SK-N-SH treated with all-trans-retinoic acid at 6 μM for 48 hours (cell line): ENCODE measurements around the gene CPA4.

Experiments
- ATAC-seq: fragments of 200-7000 bp; cut with Tn5 transposase; 3 replicates; pipeline ENCODE4 v1.9.1; 2020; ENCODE audit warnings: mild to moderate bottlenecking, moderate library complexity
- ARNTL ChIP-seq: fragments of 450-650 bp; formaldehyde crosslinking; IDR thresholded peaks from 2 replicates; pipeline ENCODE4 v1.5.0; 2020; ENCODE audit warnings: low read depth, mild to moderate bottlenecking, moderate library complexity, borderline replicate concordance
- BACH2 ChIP-seq: fragments of 250-450 bp; sonication (Bioruptor Pico); IDR thresholded peaks from 2 replicates; pipeline ENCODE4 v1.9.0; 2021; ENCODE audit warnings: mild to moderate bottlenecking, borderline replicate concordance
- CSDC2 ChIP-seq: fragments of 250-450 bp; sonication (Bioruptor Pico); IDR thresholded peaks from 2 replicates; pipeline ENCODE4 v1.5.0; 2020; ENCODE audit warnings: mild to moderate bottlenecking, moderate library complexity
- CSRNP3 ChIP-seq: fragments of 250-450 bp; sonication (Bioruptor Pico); IDR thresholded peaks from 2 replicates; pipeline ENCODE4 v1.5.1; 2021; ENCODE audit warnings: mild to moderate bottlenecking, moderate library complexity
- ESRRG ChIP-seq: fragments of 250-450 bp; sonication (Bioruptor Pico); IDR thresholded peaks from 2 replicates; pipeline ENCODE4 v1.6.1; 2021; ENCODE audit warnings: mild to moderate bottlenecking
- GLIS3 ChIP-seq: fragments of 250-450 bp; sonication (Bioruptor Pico); IDR thresholded peaks from 2 replicates; pipeline ENCODE4 v1.5.0; 2020; ENCODE audit warnings: mild to moderate bottlenecking, moderate library complexity
- ISL1 ChIP-seq: fragments of 250-450 bp; sonication (Bioruptor Pico); IDR thresholded peaks from 2 replicates; pipeline ENCODE4 v2.1.2; 2022; ENCODE audit warnings: mild to moderate bottlenecking, moderate library complexity
- OSR1 ChIP-seq: fragments of 250-450 bp; sonication (Bioruptor Pico); IDR thresholded peaks from 2 replicates; pipeline ENCODE4 v1.8.0; 2022; ENCODE audit warnings: moderate library complexity, mild to moderate bottlenecking, inconsistent platforms
- POU6F1 ChIP-seq: fragments of 250-450 bp; sonication (Bioruptor Pico); IDR thresholded peaks from 2 replicates; pipeline ENCODE4 v1.8.0; 2021; ENCODE audit warnings: low read depth, mild to moderate bottlenecking, moderate library complexity, borderline replicate concordance
- PPARA ChIP-seq: fragments of 250-450 bp; sonication (Bioruptor Pico); IDR thresholded peaks from 2 replicates; pipeline ENCODE4 v1.5.0; 2020; ENCODE audit warnings: mild to moderate bottlenecking, borderline replicate concordance
- TCF4 ChIP-seq: fragments of 250-450 bp; sonication (Bioruptor Pico); IDR thresholded peaks from 2 replicates; pipeline ENCODE4 v1.8.0; 2021; ENCODE audit warnings: mild to moderate bottlenecking, moderate library complexity, borderline replicate concordance
- TOX ChIP-seq: fragments of 250-450 bp; sonication (Bioruptor Pico); IDR thresholded peaks from 2 replicates; pipeline ENCODE4 v1.8.0; 2021; ENCODE audit warnings: mild to moderate bottlenecking, moderate library complexity, borderline replicate concordance
- TSHZ2 ChIP-seq: fragments of 250-450 bp; sonication (Bioruptor Pico); IDR thresholded peaks from 2 replicates; pipeline ENCODE4 v1.5.0; 2020; ENCODE audit warnings: mild to moderate bottlenecking, moderate library complexity
- ZFP3 ChIP-seq: fragments of 250-450 bp; sonication (Bioruptor Pico); IDR thresholded peaks from 2 replicates; pipeline ENCODE4 v1.5.0; 2020; ENCODE audit warnings: mild to moderate bottlenecking, moderate library complexity
- ZFP30 ChIP-seq: fragments of 450-650 bp; formaldehyde crosslinking; IDR thresholded peaks from 2 replicates; pipeline ENCODE4 v1.5.0; 2022; ENCODE audit warnings: mild to moderate bottlenecking, moderate library complexity
- ZNF565 ChIP-seq: fragments of 450-650 bp; formaldehyde crosslinking; conservative IDR thresholded peaks from 2 replicates; pipeline ENCODE4 v1.5.0; 2020; ENCODE audit warnings: low read depth, mild to moderate bottlenecking, moderate library complexity
- ZNF70 ChIP-seq: fragments of 450-650 bp; formaldehyde crosslinking; IDR thresholded peaks from 2 replicates; pipeline ENCODE4 v1.5.0; 2020; ENCODE audit warnings: mild to moderate bottlenecking, moderate library complexity
- TF ChIP-seq, protein P1 (sequence below): fragments of 250-450 bp; sonication (Bioruptor Pico); IDR thresholded peaks from 2 replicates; pipeline ENCODE4 v1.8.0; 2020; ENCODE audit warnings: mild to moderate bottlenecking, moderate library complexity, borderline replicate concordance
- TF ChIP-seq, protein P2 (sequence below): fragments of 250-450 bp; sonication (Bioruptor Pico); IDR thresholded peaks from 2 replicates; pipeline ENCODE4 v1.5.1; 2020; ENCODE audit warnings: low read depth, mild to moderate bottlenecking, moderate library complexity

The CPA4 gene

DNA sequence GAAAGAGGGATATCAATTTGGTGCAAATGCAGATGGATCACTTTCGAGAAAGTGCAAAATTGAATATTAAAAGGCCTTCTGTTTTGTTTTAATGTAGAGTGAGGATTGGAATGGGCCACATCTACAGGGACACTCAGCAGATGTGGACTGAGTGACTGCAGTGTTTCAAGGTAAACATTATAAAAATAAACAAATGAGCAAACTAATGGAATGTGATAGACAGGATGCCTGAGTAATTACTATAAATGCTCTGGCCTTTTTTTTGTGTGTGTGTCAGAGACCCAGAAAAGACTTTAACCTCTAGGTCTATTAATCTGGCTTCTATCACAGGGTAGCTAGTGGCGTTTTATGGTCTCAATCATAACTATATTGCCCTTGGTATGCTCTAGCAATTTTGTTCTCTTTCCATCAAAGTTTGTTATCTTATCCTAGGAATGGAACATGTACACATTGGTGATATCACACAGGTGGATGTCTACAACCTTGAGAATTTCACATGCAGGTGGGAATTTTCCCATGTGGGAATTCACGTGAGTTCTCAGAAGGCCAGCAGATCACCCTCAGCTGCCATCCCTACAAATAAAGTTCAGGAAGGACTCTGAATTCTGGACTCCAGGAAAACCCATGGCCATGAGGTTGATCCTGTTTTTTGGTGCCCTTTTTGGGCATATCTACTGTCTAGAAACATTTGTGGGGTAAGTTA, 26.6 kb upstream of the CPA4 start, which contains the start of gene CPA2:
CPA2 (plus strand) TSS at position 606 of the 703 bp plus-strand sequence; CDS start at position 625, 19 bp downstream.
- 0 out of 2 replicates have a peak, but pooled peaks have one; percentile 6 for TF ChIP-seq ISL1 (CRISPR knock-in tag)
- TF ChIP-seq, protein P1, sequence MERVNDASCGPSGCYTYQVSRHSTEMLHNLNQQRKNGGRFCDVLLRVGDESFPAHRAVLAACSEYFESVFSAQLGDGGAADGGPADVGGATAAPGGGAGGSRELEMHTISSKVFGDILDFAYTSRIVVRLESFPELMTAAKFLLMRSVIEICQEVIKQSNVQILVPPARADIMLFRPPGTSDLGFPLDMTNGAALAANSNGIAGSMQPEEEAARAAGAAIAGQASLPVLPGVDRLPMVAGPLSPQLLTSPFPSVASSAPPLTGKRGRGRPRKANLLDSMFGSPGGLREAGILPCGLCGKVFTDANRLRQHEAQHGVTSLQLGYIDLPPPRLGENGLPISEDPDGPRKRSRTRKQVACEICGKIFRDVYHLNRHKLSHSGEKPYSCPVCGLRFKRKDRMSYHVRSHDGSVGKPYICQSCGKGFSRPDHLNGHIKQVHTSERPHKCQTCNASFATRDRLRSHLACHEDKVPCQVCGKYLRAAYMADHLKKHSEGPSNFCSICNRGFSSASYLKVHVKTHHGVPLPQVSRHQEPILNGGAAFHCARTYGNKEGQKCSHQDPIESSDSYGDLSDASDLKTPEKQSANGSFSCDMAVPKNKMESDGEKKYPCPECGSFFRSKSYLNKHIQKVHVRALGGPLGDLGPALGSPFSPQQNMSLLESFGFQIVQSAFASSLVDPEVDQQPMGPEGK, result no peak
- TF ChIP-seq TCF4, result no peak
- ATAC-seq, result no peak

DNA sequence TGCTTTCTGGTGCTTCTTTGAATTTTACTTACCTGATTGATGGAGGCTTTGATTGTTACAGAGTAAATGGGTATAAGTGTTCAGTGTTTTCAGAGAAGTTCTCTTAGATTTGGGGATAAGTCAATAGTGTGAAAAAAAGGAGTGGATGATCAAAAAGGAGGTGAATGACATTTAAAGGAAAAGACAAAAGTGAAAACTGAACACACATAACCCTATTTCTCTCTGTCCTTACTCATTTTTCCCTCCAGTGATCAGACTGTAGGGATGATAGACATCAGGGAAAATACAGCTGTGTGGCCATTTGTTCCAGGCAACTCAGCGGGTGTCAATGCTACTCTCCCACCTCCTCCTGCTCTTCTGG, 26.0 kb upstream of the CPA4 start:
- ATAC-seq, result no peak
- TF ChIP-seq GLIS3 (CRISPR knock-in tag) (no peak), OSR1 (CRISPR knock-in tag) (no peak), BACH2 (CRISPR knock-in tag) (no peak), CSDC2 (CRISPR knock-in tag) (no peak), TOX (CRISPR knock-in tag) (no peak), ZNF70 (CRISPR knock-in tag) (no peak), ISL1 (CRISPR knock-in tag) (no peak), ZNF565 (CRISPR knock-in tag) (no peak), TCF4 (no peak), CSRNP3 (CRISPR knock-in tag) (no peak), ZFP30 (no peak), ARNTL (CRISPR knock-in tag) (no peak), ESRRG (CRISPR knock-in tag) (no peak), ZFP3 (CRISPR knock-in tag) (no peak), PPARA (CRISPR knock-in tag) (no peak), POU6F1 (CRISPR knock-in tag) (no peak), TSHZ2 (CRISPR knock-in tag) (no peak)
- TF ChIP-seq, protein P2, sequence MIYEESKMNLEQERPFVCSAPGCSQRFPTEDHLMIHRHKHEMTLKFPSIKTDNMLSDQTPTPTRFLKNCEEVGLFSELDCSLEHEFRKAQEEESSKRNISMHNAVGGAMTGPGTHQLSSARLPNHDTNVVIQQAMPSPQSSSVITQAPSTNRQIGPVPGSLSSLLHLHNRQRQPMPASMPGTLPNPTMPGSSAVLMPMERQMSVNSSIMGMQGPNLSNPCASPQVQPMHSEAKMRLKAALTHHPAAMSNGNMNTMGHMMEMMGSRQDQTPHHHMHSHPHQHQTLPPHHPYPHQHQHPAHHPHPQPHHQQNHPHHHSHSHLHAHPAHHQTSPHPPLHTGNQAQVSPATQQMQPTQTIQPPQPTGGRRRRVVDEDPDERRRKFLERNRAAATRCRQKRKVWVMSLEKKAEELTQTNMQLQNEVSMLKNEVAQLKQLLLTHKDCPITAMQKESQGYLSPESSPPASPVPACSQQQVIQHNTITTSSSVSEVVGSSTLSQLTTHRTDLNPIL (CRISPR knock-in tag), result no peak
- TF ChIP-seq, protein P1, result no peak
